GM12872 (cell line): ENCODE data around the gene SRPRB.

Experiments
- CTCF ChIP-seq: IDR thresholded peaks from 3 replicates; pipeline ENCODE4 v1.5.1; 2011; ENCODE audit warnings: low read depth, mild to moderate bottlenecking, low read length, moderate library complexity; ENCODE audit not compliant: insufficient read depth

The SRPRB gene

DNA sequence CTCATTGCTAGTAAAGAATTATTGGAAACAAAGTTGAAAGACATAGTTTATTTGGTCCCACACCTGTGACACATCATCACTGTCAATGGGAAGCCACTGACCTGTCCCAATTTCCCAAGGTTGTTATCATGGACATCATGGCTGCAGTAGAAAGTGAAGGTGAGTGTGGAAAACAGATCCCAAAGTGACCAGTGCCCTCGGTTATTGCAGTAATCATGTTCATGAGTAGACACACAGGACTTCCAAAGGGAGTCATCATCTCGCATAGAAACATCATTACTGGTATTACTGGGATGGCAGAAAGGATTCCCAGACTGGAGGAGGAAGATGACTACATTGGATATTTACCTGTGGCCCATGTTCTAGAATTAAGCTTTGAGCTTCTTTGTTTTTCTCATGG lies 44.7 kb upstream of the SRPRB start:
- TF ChIP-seq CTCF, result no peak

- TF ChIP-seq CTCF, result no peak
These were observed 43.8 kb upstream of the SRPRB start for GRCh38 chr3:133761605-133762484.

DNA sequence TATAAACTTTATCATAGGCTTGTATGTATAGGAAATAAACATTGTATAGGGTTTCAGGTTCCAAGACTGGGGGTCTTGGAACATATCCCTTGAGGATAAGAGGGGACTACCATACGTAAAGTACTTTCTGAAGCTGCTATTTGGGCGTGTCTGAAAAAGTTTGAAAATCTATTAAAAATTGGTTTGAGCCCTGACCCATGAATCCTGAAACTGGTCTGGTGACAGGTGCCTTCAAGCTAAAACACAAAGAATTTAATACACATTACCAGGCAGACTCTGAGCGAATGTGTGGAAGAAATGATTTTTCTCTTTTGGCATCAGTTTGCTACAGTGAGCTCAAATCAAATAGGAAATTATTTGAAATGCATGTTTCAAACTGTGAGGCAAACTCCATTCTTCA lies 43.1 kb upstream of the SRPRB start:
- TF ChIP-seq CTCF, result no peak

DNA sequence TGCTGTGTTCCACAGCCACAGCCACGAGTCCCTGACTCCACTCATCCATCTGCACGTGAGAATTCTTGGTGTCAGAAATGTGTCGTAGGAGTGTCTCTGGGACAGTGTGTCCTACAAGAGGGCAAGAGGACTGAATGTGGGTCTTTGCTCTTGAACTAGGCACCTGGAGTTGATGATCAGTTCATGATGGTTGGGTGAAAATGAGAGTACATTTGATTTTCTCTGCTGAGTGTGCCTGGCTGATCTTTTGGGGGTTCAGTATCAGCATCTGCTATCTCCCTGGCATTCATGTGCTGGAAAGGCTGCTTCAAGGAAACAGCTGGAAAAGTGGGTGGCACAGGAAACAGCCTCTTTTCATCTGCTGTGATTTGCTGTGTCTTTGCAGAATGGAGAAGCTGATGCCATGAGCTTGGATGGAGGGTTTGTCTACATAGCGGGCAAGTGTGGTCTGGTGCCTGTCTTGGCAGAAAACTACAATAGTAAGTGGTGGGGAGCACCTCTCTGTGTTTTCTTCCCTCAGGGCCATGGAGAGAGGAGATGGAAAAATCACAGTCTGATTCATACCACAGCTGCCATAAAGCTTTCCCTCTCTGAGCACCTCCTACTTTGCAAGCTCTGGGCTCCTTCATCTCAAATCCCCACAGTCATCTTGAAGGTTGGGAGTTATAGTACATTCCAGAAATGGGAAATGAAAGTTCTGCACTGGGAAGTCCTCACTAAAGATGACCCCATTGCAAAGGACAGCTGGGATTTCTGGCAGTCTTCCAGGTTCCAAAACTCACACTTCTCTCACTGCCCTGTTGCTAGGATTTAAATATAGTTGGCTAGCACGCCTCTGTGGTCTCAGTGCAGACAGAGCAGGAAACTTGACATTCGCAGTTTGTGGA lies 41.6 kb upstream of the SRPRB start:
- no peak for TF ChIP-seq CTCF

DNA sequence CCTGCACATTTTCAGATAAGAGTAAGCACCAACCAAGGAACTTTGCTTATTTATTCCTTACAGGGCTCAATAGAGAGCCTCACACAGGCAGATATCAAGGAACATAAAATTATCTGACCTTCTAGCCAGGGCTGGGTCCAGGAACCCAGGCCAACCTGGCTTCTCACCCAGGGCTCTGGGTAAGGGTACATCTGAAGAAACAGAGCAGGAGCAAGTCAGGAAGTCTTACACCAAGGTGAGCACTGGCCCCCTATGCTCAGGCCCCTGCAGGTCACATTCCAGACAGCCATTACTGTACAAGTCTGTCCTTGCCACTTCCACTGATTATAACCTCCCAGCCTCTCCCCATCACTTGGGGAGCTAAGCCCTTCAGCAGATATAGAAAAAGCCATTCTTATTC lies 40.4 kb upstream of the SRPRB start:
- no peak for TF ChIP-seq CTCF

- no peak for TF ChIP-seq CTCF
These were observed 38.0 kb upstream of the SRPRB start for GRCh38 chr3:133767607-133768006.

DNA sequence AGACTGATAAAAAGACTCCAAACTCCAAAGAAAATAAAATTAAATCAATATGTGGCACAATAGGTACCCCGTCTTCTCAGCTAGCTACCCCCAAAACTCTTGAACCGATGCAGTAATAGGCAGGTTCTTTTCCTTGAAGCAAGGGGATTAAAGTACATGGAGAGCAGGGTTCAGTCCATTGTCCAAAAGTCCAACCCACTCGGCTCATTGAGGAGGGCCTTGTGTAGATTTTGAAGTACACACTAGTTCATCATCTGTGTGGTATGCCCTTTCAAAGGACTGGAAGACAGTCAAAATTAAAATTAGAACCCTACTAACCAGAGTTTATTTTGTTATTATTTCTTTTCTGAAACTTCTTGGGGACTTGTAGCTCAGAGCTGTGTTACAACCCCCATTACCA lies 36.1 kb upstream of the SRPRB start:
- no peak for TF ChIP-seq CTCF
